HEK293 (cell line): ENCODE data around the gene IGSF11.

Experiments
- CTCF ChIP-seq: fragments of 450-650 bp; formaldehyde crosslinking; IDR thresholded peaks from 2 replicates; pipeline ENCODE4 v1.5.1; 2016; ENCODE audit warnings: missing biosample characterization, missing genetic modification characterization
- SCRT2 ChIP-seq: fragments of 450-650 bp; formaldehyde crosslinking; IDR thresholded peaks from 2 replicates; pipeline ENCODE4 v1.5.1; 2016; ENCODE audit warnings: missing biosample characterization, missing genetic modification characterization
- ZBTB17 ChIP-seq: fragments of 450-650 bp; formaldehyde crosslinking; IDR thresholded peaks from 2 replicates; pipeline ENCODE4 v1.5.1; 2016; ENCODE audit warnings: missing biosample characterization, missing genetic modification characterization
- ZFP41 ChIP-seq: fragments of 450-650 bp; formaldehyde crosslinking; IDR thresholded peaks from 2 replicates; pipeline ENCODE4 v1.5.1; 2016; ENCODE audit warnings: missing biosample characterization, missing genetic modification characterization, borderline replicate concordance
- ZNF138 ChIP-seq: fragments of 450-650 bp; formaldehyde crosslinking; IDR thresholded peaks from 2 replicates; pipeline ENCODE4 v1.5.1; 2016; ENCODE audit warnings: missing biosample characterization, missing genetic modification characterization, borderline replicate concordance
- ZNF146 ChIP-seq: fragments of 450-650 bp; formaldehyde crosslinking; IDR thresholded peaks from 2 replicates; pipeline ENCODE4 v1.5.1; 2016; ENCODE audit warnings: missing biosample characterization, missing genetic modification characterization
- ZNF274 ChIP-seq, 2 experiments: fragments of 200-500 bp in 1 of 2; fragments of 450-650 bp in 1 of 2; sonication (Bioruptor generic) in 1 of 2; formaldehyde crosslinking in 1 of 2; IDR thresholded peaks; 2 replicates each; pipeline versions ENCODE4 v1.5.1 to v1.6.1; 2014 to 2016; ENCODE audit warnings: borderline replicate concordance in 1 of 2, inconsistent platforms in 1 of 2, low read length in 1 of 2, missing biosample characterization in 1 of 2, missing genetic modification characterization in 1 of 2
- ZNF433 ChIP-seq: fragments of 450-650 bp; formaldehyde crosslinking; IDR thresholded peaks from 2 replicates; pipeline ENCODE4 v1.5.1; 2016; ENCODE audit warnings: missing biosample characterization, missing genetic modification characterization, low read depth
- ZNF707 ChIP-seq: fragments of 450-650 bp; formaldehyde crosslinking; IDR thresholded peaks from 2 replicates; pipeline ENCODE4 v1.5.1; 2016; ENCODE audit warnings: missing biosample characterization, missing genetic modification characterization
- TF ChIP-seq, protein P1 (sequence below): fragments of 450-650 bp; formaldehyde crosslinking; IDR thresholded peaks from 2 replicates; pipeline ENCODE4 v1.5.1; 2016; ENCODE audit warnings: missing biosample characterization, missing genetic modification characterization, low read depth

GRCh38 chr3:118907909-118908308 is 126.7 kb downstream of the IGSF11 start:
- TF ChIP-seq CTCF (tag by site-specific recombination) (no peak), ZNF707 (no peak), ZNF138 (tag by site-specific recombination) (no peak), SCRT2 (tag by site-specific recombination) (no peak), ZNF274 (IDR thresholded peaks at IDR 0.05; ENCODE audit: low read length) (no peak), ZNF274 (tag by site-specific recombination; IDR thresholded peaks at IDR 0.05; ENCODE audit: borderline replicate concordance) (no peak), ZBTB17 (tag by site-specific recombination) (no peak), ZNF433 (tag by site-specific recombination) (no peak), ZFP41 (tag by site-specific recombination) (no peak), ZNF146 (no peak)
- TF ChIP-seq, protein P1, sequence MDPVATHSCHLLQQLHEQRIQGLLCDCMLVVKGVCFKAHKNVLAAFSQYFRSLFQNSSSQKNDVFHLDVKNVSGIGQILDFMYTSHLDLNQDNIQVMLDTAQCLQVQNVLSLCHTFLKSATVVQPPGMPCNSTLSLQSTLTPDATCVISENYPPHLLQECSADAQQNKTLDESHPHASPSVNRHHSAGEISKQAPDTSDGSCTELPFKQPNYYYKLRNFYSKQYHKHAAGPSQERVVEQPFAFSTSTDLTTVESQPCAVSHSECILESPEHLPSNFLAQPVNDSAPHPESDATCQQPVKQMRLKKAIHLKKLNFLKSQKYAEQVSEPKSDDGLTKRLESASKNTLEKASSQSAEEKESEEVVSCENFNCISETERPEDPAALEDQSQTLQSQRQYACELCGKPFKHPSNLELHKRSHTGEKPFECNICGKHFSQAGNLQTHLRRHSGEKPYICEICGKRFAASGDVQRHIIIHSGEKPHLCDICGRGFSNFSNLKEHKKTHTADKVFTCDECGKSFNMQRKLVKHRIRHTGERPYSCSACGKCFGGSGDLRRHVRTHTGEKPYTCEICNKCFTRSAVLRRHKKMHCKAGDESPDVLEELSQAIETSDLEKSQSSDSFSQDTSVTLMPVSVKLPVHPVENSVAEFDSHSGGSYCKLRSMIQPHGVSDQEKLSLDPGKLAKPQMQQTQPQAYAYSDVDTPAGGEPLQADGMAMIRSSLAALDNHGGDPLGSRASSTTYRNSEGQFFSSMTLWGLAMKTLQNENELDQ (tag by site-specific recombination) = no peak
